Endodermal cell (in vitro differentiated cells): ENCODE measurements around the gene ZNF501. TPM values are rescaled to one million over a fixed set of nuclear protein-coding genes. Genes with fewer than 3 reads are reported as not detected.
A peak's percentile ranks its signal among the peaks of the same experiment; 100 is the strongest.

ENCODE experiments used
- DNase-seq: peaks from one replicate; pipeline ENCODE4 v3.0.0-alpha.2; 2017
- H3K27ac ChIP-seq: 2 replicates; pipeline ENCODE4 v1.5.1; 2013; ENCODE audit warnings: mild to moderate bottlenecking, low read depth, low read length, moderate library complexity
- H3K27me3 ChIP-seq: 2 replicates; pipeline ENCODE4 v1.6.1; 2013; ENCODE audit warnings: mild to moderate bottlenecking, low read length, moderate library complexity; ENCODE audit not compliant: insufficient read depth, control insufficient read depth, poor library complexity, severe bottlenecking
- H3K36me3 ChIP-seq: 2 replicates; pipeline ENCODE4 v1.7.0; 2013; ENCODE audit warnings: mild to moderate bottlenecking, low read length, moderate library complexity; ENCODE audit not compliant: control insufficient read depth, insufficient read depth
- H3K4me1 ChIP-seq: one replicate; pipeline ENCODE4 v1.7.0; 2013; ENCODE audit warnings: low read length; ENCODE audit not compliant: control insufficient read depth, insufficient read depth
- H3K4me3 ChIP-seq: 2 replicates; pipeline ENCODE4 v1.5.1; 2013; ENCODE audit warnings: mild to moderate bottlenecking, low read length, moderate library complexity
- H3K9ac ChIP-seq: 2 replicates; pipeline ENCODE4 v1.6.1; 2013; ENCODE audit warnings: mild to moderate bottlenecking, low read length, moderate library complexity; ENCODE audit not compliant: poor library complexity, severe bottlenecking; ENCODE audit errors: extremely low read depth
- H3K9me3 ChIP-seq: 2 replicates; pipeline ENCODE4 v1.6.1; 2013; ENCODE audit warnings: mild to moderate bottlenecking, low read length, moderate library complexity; ENCODE audit not compliant: control insufficient read depth
- H3K27ac Mint-ChIP-seq: 2 replicates; pipeline ENCODE4 v1.8.0; 2020; ENCODE audit warnings: mixed read lengths
- H3K27me3 Mint-ChIP-seq: 2 replicates; pipeline ENCODE4 v1.8.0; 2021; ENCODE audit warnings: mild to moderate bottlenecking, mixed read lengths; ENCODE audit not compliant: insufficient read depth
- H3K36me3 Mint-ChIP-seq: 2 replicates; pipeline ENCODE4 v1.8.0; 2020; ENCODE audit warnings: low read depth, mixed read lengths
- H3K4me1 Mint-ChIP-seq: 2 replicates; pipeline ENCODE4 v1.8.0; 2020; ENCODE audit warnings: mixed read lengths
- H3K4me3 Mint-ChIP-seq: 2 replicates; pipeline ENCODE4 v1.8.0; 2020; ENCODE audit warnings: mild to moderate bottlenecking, moderate library complexity, mixed read lengths
- H3K9me3 Mint-ChIP-seq: 2 replicates; pipeline ENCODE4 v1.8.0; 2020; ENCODE audit warnings: mild to moderate bottlenecking, mixed read lengths
- WGBS, 2 experiments: methylation state at CpG; one replicate each; pipeline versions ENCODE4 v1.1.5 to v1.1.7; 2013; ENCODE audit warnings: missing lambda C conversion rate in 2 of 2, mixed read lengths in 1 of 2; ENCODE audit not compliant: insufficient coverage in 1 of 2, insufficient read length in 1 of 2; 5-methylcytosine and 5-hydroxymethylcytosine counted together
- total RNA-seq, 2 donors: library from RNA; stranded (reverse); fragmentation: NEBNext Ultra II Directional in 1 of 2; extraction: Animal tissue kit (Norgen Biotek cat#: 25700) in 1 of 2; gene quantifications; 2 replicates in 1 of 2; 3 replicates in 1 of 2; pipeline ENCODE4 v1.2.1, GENCODE V29; 2021
- TF ChIP-seq, protein P1 (sequence below): fragments of 200-600 bp; sonication (generic); conservative IDR thresholded peaks from 2 replicates; pipeline ENCODE4 v1.5.0; 2021; ENCODE audit warnings: antibody characterized with exemption, mild to moderate bottlenecking

ZNF501 gene
- total RNA-seq, 2 donors from 2014 or later = 5.3 to 6.6 TPM

- Histone ChIP-seq H3K9me3 (peaks cover 96% of the 10 kb centered on the region), H3K36me3 (peaks cover 64% of the 10 kb centered on the region), H3K4me1 (no peaks in the 10 kb centered on the region), H3K9ac (no peak overlapping the region), H3K27ac (no peak overlapping the region), H3K4me3 (peak overlapping the region; percentile 73), H3K27me3 (no peaks in the 10 kb centered on the region)
- H3K9me3 Mint-ChIP-seq = peaks cover 86% of the 10 kb centered on the region
- peaks cover 7% of the 10 kb centered on the region for H3K27me3 Mint-ChIP-seq
- no peak for DNase-seq
- no peak overlapping the region for H3K4me3 Mint-ChIP-seq
- H3K27ac Mint-ChIP-seq = no peak overlapping the region
- no peaks in the 10 kb centered on the region for H3K4me1 Mint-ChIP-seq
- WGBS, 2 experiments = 90 to 97% methylated on average over 4 to 10 of the region's 10 CpGs
- TF ChIP-seq, protein P1, sequence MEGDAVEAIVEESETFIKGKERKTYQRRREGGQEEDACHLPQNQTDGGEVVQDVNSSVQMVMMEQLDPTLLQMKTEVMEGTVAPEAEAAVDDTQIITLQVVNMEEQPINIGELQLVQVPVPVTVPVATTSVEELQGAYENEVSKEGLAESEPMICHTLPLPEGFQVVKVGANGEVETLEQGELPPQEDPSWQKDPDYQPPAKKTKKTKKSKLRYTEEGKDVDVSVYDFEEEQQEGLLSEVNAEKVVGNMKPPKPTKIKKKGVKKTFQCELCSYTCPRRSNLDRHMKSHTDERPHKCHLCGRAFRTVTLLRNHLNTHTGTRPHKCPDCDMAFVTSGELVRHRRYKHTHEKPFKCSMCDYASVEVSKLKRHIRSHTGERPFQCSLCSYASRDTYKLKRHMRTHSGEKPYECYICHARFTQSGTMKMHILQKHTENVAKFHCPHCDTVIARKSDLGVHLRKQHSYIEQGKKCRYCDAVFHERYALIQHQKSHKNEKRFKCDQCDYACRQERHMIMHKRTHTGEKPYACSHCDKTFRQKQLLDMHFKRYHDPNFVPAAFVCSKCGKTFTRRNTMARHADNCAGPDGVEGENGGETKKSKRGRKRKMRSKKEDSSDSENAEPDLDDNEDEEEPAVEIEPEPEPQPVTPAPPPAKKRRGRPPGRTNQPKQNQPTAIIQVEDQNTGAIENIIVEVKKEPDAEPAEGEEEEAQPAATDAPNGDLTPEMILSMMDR = no peak
- peaks cover 5% of the 10 kb centered on the region for H3K36me3 Mint-ChIP-seq
Measured at GRCh38 chr3:44721231-44722102, 8.0 kb upstream of the ZNF501 start.

GRCh38 chr3:44722103-44722401, 7.4 kb upstream of the ZNF501 start:
- Mint-ChIP-seq H3K4me1 (no peaks in the 10 kb centered on the region), H3K27me3 (peaks cover 8% of the 10 kb centered on the region), H3K9me3 (peaks cover 84% of the 10 kb centered on the region), H3K4me3 (no peak overlapping the region), H3K27ac (no peak overlapping the region), H3K36me3 (peaks cover 5% of the 10 kb centered on the region)
- no peaks in the 10 kb centered on the region for H3K4me1 ChIP-seq
- peak overlapping the region; percentile 73 for H3K4me3 ChIP-seq
- TF ChIP-seq, protein P1 = no peak
- no peak overlapping the region for H3K9ac ChIP-seq
- H3K36me3 ChIP-seq = peaks cover 59% of the 10 kb centered on the region
- 100% methylated on average over 1 of the region's 1 CpG for WGBS, 2 experiments
- no peak overlapping the region for H3K27ac ChIP-seq
- H3K27me3 ChIP-seq = no peaks in the 10 kb centered on the region
- peaks cover 96% of the 10 kb centered on the region for H3K9me3 ChIP-seq
- DNase-seq = no peak

- Histone ChIP-seq H3K36me3 (peaks cover 60% of the 10 kb centered on the region), H3K9ac (no peak overlapping the region), H3K27ac (no peak overlapping the region), H3K4me1 (no peaks in the 10 kb centered on the region), H3K27me3 (no peaks in the 10 kb centered on the region), H3K4me3 (peak overlapping the region; percentile 47), H3K9me3 (peaks cover 81% of the 10 kb centered on the region)
- peaks cover 95% of the 10 kb centered on the region for H3K9me3 Mint-ChIP-seq
- no peaks in the 10 kb centered on the region for H3K4me1 Mint-ChIP-seq
- DNase-seq = no peak
- no peak overlapping the region for H3K4me3 Mint-ChIP-seq
- TF ChIP-seq, protein P1 = no peak
- 94 to 100% methylated on average over 1 to 3 of the region's 3 CpGs for WGBS, 2 experiments
- no peak overlapping the region for H3K27ac Mint-ChIP-seq
- H3K27me3 Mint-ChIP-seq = no peaks in the 10 kb centered on the region
- peaks cover 77% of the 10 kb centered on the region for H3K36me3 Mint-ChIP-seq
Measured at GRCh38 chr3:44734646-44735168, 5.3 kb downstream of the ZNF501 start.
